Effector memory CD8-positive, alpha-beta T cell (primary cell): ENCODE data around the gene ZNF418.
A peak's percentile ranks its signal among the peaks of the same experiment; 100 is the strongest.
"Not testable (repeated sequence)": the region's sequence is repeated elsewhere in the genome, so short reads cannot be mapped to it uniquely, and the experiment has no call there.

Experiments used
- ATAC-seq: fragments of 150-1000 bp; cut with Tn5 transposase; replicated peaks from 2 replicates; pipeline ENCODE4 v1.10.0; 2021; ENCODE audit warnings: mild to moderate bottlenecking, moderate library complexity
- DNase-seq, 3 experiments: peaks; one replicate each; pipeline ENCODE4 v3.0.0; 2021
- H3K27ac Mint-ChIP-seq, 2 donors: one replicate each; pipeline ENCODE4 v1.8.0; 2022; ENCODE audit warnings: mild to moderate bottlenecking in 2 of 2, mixed read lengths in 2 of 2, moderate library complexity in 2 of 2
- H3K27me3 Mint-ChIP-seq, 2 donors: one replicate each; pipeline ENCODE4 v1.8.0; 2022; ENCODE audit warnings: mixed read lengths in 2 of 2
- H3K36me3 Mint-ChIP-seq: one replicate; pipeline ENCODE4 v1.8.0; 2022; ENCODE audit warnings: mild to moderate bottlenecking, moderate library complexity, mixed read lengths; ENCODE audit not compliant: insufficient read depth
- H3K4me1 Mint-ChIP-seq, 2 donors: one replicate each; pipeline ENCODE4 v1.8.0; 2022; ENCODE audit warnings: low read depth in 2 of 2, mixed read lengths in 2 of 2
- H3K4me3 Mint-ChIP-seq, 2 donors: one replicate each; pipeline ENCODE4 v1.8.0; 2022; ENCODE audit warnings: mild to moderate bottlenecking in 2 of 2, mixed read lengths in 2 of 2, moderate library complexity in 2 of 2
- H3K9me3 Mint-ChIP-seq, 2 donors: one replicate each; pipeline ENCODE4 v1.8.0; 2022; ENCODE audit warnings: mixed read lengths in 2 of 2

Gene ZNF418

DNA sequence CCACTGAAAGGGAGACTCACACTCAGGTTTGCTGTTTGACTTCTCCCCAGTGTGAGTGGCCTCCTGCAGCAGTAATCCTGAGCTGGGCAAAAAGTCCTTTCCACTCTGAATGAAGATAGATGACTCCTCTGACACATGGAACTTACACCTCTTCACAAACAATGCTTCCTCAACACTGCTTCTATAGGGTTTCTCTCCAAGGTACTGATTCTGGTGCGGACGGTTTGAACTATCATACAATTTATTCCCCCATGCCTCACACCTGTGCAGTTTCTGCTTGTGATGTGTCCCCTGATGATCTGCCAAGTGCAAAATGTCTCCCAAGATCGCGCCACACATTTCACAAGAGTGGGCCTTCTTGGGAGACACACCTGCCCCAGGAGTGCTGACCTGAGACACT is 7.6 kb downstream of the ZNF418 start:
- DNase-seq (no peak), ATAC-seq (no peak)
- peaks cover 4% of the 10 kb centered on the region for H3K36me3 Mint-ChIP-seq
- no peak overlapping the region for H3K27ac Mint-ChIP-seq
- H3K9me3 Mint-ChIP-seq, result peaks cover 13 to 21% of the 10 kb centered on the region in 2 donors
- H3K27me3 Mint-ChIP-seq, result no peaks in the 10 kb centered on the region
- no peaks in the 10 kb centered on the region for H3K4me1 Mint-ChIP-seq
- no peak overlapping the region for H3K4me3 Mint-ChIP-seq

DNA sequence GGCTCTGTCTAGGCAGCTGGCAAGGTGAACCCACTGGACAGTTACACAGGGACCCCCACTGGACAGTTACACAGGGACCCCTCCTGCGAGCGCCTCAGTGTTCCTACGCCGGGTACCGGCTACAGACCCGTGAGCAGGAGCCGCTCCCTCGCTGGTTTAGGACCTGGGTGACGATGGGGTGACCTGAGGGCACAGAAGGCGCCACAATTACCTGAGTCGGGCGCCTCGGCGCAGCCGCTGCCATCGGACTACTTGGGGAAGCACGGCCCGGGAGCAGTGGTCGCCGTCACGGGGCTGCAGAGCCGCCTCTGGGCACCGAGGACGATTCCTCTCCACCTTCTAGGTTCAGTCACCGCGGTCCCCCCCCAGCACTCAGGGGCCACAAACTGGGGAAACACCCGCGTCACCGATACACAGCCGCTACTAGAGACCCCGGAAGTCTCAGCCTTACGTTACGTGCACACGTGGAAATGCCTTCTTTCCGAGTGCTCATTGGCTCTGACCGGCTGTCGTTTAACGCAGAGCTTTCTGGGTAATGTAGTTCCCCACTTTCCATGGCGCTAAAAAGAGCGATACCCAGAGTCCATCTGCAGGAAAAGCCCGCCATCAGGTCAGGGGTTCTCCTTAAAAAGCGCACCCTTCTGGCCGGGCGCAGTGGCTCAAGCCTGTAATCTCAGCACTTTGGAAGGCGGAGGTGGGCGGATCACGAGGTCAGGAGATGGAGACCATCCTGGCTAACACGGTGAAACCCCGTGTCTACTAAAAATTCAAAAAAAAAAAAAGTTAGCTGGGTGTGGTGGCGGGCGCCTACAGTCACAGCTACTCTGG is 18.8 kb downstream of the ZNF418 start, which contains the start of gene ZNF417:
Gene ZNF417, minus strand, starts transcription at position 425 of the 828 bp plus-strand sequence. Its CDS starts 181 bp downstream, at position 244.
- H3K27ac Mint-ChIP-seq, result peak within 1 kb of the TSS; percentile 98
- ATAC-seq (peak; percentile 98), DNase-seq (peak; percentile 83 to 86 (median 84))
- H3K9me3 Mint-ChIP-seq, result peaks cover 8 to 18% of the 10 kb centered on the region in 2 donors
- peaks cover 17% of the 10 kb centered on the region for H3K36me3 Mint-ChIP-seq
- H3K4me3 Mint-ChIP-seq, result peak within 1 kb of the TSS; percentile 94 to 98
- H3K27me3 Mint-ChIP-seq, result not testable (repeated sequence)
- H3K4me1 Mint-ChIP-seq, result peaks cover 31 to 36% of the 10 kb centered on the region in 2 donors

DNA sequence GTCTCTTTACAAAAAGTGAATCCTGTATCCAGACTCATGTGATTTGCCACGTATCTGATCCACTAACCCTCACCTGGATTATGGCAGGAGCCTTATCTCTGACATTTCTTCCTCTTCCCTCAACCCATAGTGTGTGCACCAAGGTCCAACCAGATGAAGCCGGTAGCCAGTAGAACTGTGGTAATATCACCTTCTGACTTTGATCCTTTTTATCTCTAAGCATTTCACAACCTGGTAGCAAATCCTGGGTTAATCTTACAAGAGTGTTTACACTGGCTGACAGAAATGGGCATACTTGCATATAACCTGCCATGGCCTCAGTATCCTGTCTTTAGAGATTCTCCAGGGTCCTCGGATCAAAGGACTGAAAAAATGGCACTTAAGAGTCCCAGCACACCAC is 20.7 kb downstream of the ZNF418 start:
- H3K4me3 Mint-ChIP-seq, result peak overlapping the region; percentile 94 to 98
- peaks cover 34% of the 10 kb centered on the region for H3K36me3 Mint-ChIP-seq
- peaks cover 8 to 18% of the 10 kb centered on the region in 2 donors for H3K9me3 Mint-ChIP-seq
- DNase-seq (no peak), ATAC-seq (no peak)
- H3K4me1 Mint-ChIP-seq, result peaks cover 31 to 36% of the 10 kb centered on the region in 2 donors
- H3K27me3 Mint-ChIP-seq, result no peaks in the 10 kb centered on the region
- peak overlapping the region in 1 of 2 donors; percentile 98 for H3K27ac Mint-ChIP-seq

DNA sequence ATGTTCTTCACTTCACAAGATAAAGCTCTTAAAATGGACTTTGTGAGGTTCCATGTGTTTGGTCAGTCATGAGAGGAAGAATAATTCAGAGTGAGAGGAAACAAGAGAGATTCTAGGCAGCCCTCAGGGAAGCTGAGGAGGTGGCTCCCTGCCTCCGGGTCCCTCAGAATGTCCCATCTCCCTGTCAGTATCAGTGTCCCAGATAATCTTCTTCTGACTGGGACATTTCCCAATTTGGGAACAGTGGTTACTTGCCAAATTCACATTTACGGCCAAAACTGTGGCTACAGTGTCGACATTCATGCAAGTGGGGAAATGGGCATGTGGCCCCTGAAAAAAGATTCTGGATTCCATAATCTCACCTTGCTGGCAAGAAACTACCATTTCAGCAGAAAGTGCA is 27.8 kb downstream of the ZNF418 start:
- DNase-seq (no peak), ATAC-seq (no peak)
- H3K27ac Mint-ChIP-seq, result no peak overlapping the region
- H3K36me3 Mint-ChIP-seq, result peaks cover 25% of the 10 kb centered on the region
- H3K4me1 Mint-ChIP-seq, result peaks cover 4 to 12% of the 10 kb centered on the region in 2 donors
- peaks cover 2 to 7% of the 10 kb centered on the region in 2 donors for H3K9me3 Mint-ChIP-seq
- H3K4me3 Mint-ChIP-seq, result no peak overlapping the region
- no peaks in the 10 kb centered on the region for H3K27me3 Mint-ChIP-seq

DNA sequence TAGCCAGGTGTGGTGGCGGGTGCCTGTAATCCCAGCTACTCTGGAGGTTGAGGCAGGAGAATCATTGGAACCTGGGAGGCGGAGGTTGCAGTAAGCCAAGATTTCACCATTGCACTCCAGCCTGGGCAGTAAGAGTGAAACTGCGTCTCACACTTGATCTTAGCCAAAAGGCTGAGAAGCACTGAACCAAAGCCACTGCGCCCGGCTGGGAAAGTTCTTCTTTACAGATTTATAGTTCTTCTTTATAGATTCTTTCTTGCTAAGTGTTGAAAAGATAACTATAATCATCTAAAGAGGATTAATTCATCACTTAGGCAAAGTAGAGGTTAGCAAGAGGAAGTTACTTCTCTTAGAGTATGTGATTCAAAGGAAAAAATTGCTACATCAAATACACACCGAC is 29.9 kb downstream of the ZNF418 start:
- no peak for ATAC-seq
- Mint-ChIP-seq H3K9me3 (peaks cover 2 to 7% of the 10 kb centered on the region in 2 donors), H3K27ac (no peak overlapping the region), H3K27me3 (no peaks in the 10 kb centered on the region), H3K4me3 (no peak overlapping the region), H3K36me3 (peaks cover 10% of the 10 kb centered on the region), H3K4me1 (peaks cover 0 to 8% of the 10 kb centered on the region in 2 donors)
- no peak for DNase-seq

DNA sequence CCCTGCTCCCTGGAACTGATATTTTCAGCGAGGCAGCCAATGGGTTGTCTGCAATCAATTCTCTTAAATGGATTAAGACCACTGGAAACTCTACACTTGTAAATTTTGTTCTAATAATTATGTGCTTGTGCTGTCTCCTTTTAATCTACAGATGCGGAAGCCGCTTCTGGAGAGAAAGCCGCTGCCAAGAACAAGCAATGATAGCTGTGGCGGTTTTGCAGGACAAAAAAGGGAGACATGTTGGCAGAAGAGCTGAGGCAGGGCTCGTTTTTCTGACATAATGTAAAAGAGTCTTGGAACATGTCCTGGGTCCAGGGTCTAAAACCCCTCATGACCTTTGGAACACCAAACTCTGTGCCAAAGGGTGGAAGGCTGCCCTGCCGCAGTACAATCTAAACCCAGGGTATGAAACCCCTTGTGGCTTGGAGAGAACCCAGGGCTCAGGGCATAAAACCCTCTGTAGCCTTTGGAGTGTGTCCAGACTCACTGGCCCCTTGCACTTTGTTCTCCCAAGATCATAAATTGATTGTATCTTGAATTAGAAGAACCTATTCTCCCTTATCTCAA is 31.5 kb downstream of the ZNF418 start:
- H3K27me3 Mint-ChIP-seq, result no peaks in the 10 kb centered on the region
- H3K4me3 Mint-ChIP-seq, result no peak overlapping the region
- H3K27ac Mint-ChIP-seq, result no peak overlapping the region
- peaks cover 0 to 8% of the 10 kb centered on the region in 2 donors for H3K4me1 Mint-ChIP-seq
- H3K9me3 Mint-ChIP-seq, result peaks cover 2 to 7% of the 10 kb centered on the region in 2 donors
- no peak for DNase-seq
- H3K36me3 Mint-ChIP-seq, result peaks cover 4% of the 10 kb centered on the region
- ATAC-seq, result no peak

DNA sequence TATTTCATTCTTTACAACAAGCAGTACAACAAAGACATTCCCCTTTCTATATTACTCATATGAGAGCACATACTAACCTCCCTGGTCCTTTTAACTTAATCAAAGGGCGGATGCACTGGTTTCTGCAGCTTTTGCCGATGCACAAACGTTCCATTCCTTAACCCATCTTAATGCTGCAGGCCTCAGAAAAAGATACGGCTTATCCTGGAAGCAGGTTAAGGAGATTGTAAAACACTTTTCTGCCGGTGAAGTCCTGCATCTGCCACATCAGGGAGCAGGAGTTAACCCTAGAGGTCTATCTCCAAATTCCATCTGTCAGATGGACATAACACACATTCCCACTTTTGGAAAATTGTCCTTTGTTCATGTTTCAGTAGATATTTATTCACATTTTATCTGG is 34.9 kb downstream of the ZNF418 start:
- Mint-ChIP-seq H3K4me1 (peaks cover 0 to 8% of the 10 kb centered on the region in 2 donors), H3K4me3 (no peak overlapping the region), H3K9me3 (peaks cover 4 to 7% of the 10 kb centered on the region in 2 donors), H3K36me3 (peaks cover 4% of the 10 kb centered on the region), H3K27ac (no peak overlapping the region), H3K27me3 (no peaks in the 10 kb centered on the region)
- DNase-seq (no peak), ATAC-seq (no peak)

DNA sequence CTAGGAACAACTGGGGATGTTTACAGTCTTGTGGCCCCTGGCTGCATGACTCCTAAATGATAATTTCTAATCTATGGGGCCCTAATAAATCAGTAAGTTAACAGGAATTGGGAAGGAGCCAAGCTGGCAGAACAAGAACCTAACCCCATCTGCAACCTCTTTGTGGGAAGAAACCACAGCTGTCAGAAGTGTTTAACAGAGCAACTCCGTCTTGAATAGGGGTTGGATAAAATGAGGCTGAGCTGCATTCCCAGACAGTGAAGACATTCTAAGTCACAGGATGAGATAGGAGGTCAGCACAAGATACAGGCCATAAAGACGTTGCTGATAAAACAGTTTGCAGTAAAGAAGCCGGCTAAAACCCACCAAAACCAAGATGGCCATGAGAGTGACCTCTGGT is 44.5 kb downstream of the ZNF418 start:
- Mint-ChIP-seq H3K9me3 (peaks cover 12 to 21% of the 10 kb centered on the region in 2 donors), H3K4me1 (peaks cover 11 to 22% of the 10 kb centered on the region in 2 donors), H3K36me3 (peaks cover 10% of the 10 kb centered on the region)
- H3K27ac Mint-ChIP-seq, H3K4me3 Mint-ChIP-seq, H3K27me3 Mint-ChIP-seq, ATAC-seq, DNase-seq: not testable (repeated sequence)

DNA sequence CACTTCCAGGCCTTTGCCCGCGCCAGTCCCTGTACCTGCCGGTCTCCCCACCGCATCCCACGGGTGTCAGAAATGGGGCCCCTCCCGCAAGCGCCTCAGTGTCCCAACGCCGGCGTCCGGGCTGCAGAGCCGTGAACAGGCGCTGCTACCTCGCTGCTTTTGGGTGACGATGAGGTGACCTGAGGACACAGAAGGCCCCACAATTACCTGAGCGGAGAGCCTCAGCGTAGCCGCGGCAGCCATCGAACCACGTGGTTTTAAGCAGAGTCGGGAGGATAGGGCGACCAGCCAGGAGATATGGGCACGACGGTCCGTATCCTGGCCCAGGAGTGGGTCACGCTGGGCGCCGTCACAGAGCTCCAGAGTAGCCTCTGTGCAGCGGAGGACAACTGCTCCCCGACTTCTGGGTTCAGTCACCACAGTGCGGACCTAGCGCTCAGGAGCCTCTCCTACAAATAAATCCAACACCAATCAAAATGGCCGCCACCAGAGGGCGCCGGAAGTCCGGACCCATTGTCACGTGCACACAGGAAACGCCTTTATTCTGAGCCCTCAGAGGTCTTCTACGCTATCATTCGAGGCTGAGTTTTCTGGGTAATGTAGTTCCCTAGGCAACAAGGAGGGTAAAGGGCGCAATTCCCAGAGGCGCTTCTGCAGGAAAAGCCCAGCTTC is 46.5 kb downstream of the ZNF418 start, which contains the start of gene ZNF814:
Gene ZNF814, minus strand, starts transcription at position 478 of the 672 bp plus-strand sequence. Its CDS starts 235 bp downstream, at position 243.
- peaks cover 11 to 22% of the 10 kb centered on the region in 2 donors for H3K4me1 Mint-ChIP-seq
- H3K4me3 Mint-ChIP-seq, result peak within 1 kb of the TSS; percentile 91
- H3K27ac Mint-ChIP-seq, result peak within 1 kb of the TSS; percentile 80 to 86
- ATAC-seq (peak; percentile 92), DNase-seq (peak; percentile 51 to 82 (median 60))
- H3K27me3 Mint-ChIP-seq, result no peaks in the 10 kb centered on the region
- peaks cover 12 to 21% of the 10 kb centered on the region in 2 donors for H3K9me3 Mint-ChIP-seq
- H3K36me3 Mint-ChIP-seq, result peaks cover 10% of the 10 kb centered on the region

DNA sequence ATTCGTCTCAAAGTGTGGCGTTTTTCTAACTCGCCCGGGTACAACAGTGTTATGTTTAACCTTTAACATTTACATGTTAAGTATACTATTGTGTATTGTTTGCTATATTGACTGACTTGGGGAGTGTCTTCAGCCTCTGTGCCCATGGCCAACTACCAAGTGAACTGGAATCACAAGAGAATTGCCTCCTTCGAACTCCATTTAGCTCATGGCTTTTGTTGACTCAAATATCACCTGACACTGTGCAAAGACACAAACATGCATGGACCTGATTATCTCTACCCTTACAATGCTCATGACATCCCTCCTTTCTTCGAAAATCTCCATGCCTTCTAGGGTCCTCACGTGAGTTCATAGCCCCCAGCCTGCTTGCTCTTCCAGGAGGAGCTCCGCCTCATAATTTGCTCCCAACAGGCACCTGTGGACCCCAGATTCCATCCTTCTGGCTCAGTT is 47.1 kb downstream of the ZNF418 start:
- Mint-ChIP-seq H3K27ac (peak overlapping the region; percentile 80 to 86), H3K9me3 (peaks cover 12 to 21% of the 10 kb centered on the region in 2 donors), H3K4me3 (peak overlapping the region; percentile 91), H3K4me1 (peaks cover 11 to 22% of the 10 kb centered on the region in 2 donors), H3K27me3 (no peaks in the 10 kb centered on the region), H3K36me3 (peaks cover 14% of the 10 kb centered on the region)
- no peak for DNase-seq
- ATAC-seq, result no peak

DNA sequence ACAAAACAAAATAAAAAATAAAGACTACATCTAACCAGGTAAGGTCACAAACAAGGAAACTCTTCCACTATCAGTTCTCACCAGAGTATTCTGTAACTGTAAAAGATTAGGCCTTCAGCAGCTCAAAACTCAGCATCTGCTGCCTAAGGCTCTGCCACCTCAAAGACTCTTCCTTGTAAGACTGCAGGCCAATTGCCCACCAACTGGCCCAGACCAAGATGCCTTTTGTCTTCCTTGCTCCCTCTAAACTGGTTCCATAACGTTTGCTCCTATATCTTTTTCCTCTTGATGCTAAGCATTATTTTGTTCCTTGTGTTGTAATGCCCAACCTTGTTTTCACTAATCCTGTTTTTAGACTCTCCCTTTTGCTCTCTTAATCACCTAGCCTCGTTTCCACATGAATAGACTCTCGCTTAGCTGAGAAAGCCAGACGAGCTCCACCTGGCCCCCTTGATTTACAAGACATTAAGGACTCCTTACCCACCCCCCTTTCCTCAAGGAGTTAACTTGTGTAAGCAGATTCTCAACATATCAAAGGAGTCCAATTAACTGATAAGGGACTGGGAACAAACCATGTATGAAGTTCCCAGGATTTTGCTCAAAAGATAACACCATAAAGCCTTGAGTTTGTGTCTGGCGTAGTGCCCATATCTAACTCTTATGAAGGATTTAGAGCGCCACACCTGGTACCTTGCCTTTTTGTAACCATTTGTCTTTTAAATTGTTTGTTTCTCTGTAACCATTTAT is 47.8 kb downstream of the ZNF418 start:
- peaks cover 19% of the 10 kb centered on the region for H3K36me3 Mint-ChIP-seq
- DNase-seq, result no peak

DNA sequence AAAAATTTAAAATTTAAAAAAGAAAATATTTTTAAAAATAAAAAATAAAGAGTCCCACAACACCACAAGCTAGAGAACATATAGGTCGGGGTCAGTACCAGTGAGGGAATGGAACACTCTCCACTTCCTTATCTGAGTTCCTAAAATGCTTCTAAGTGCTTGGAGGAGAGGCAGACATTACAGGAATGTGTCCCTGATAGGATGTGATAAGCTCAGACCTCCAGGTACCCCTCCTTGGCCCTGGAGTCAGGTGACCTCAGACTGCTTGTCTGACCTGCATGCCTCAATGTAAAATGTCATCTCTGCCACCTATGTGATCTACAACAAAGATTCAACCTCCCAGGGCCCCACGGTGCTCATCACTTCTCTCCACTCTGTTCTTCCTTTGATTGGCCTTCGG is 49.2 kb downstream of the ZNF418 start:
- Mint-ChIP-seq H3K4me3 (no peak overlapping the region), H3K27me3 (no peaks in the 10 kb centered on the region), H3K36me3 (peaks cover 19% of the 10 kb centered on the region), H3K4me1 (peaks cover 11 to 26% of the 10 kb centered on the region in 2 donors), H3K27ac (no peak overlapping the region), H3K9me3 (peaks cover 9 to 21% of the 10 kb centered on the region in 2 donors)
- DNase-seq, result no peak
- no peak for ATAC-seq

More for the DNA sequence above, 47.8 kb downstream of the ZNF418 start:
- Mint-ChIP-seq H3K4me1 (peaks cover 11 to 26% of the 10 kb centered on the region in 2 donors), H3K27ac (peak overlapping the region in 1 of 2 donors; percentile 80), H3K9me3 (peaks cover 12 to 21% of the 10 kb centered on the region in 2 donors), H3K4me3 (peak overlapping the region; percentile 91), H3K27me3 (no peaks in the 10 kb centered on the region)
- ATAC-seq, result no peak
